OCI-LY7 (cell line): ENCODE measurements around the gene RAB2B. TPM values are rescaled to one million over a fixed set of nuclear protein-coding genes. Genes with fewer than 3 reads are reported as not detected.

ENCODE experiments used
- BruUV-seq: library from RNA; stranded (reverse); fragments of 400-500 nt; replicated peaks from 2 replicates; lab custom pipeline; 2021; lab: Mats Ljungman, UMichigan
- CTCF ChIA-PET: fragments of 300-600 bp; sonication (Branson Sonifier 250); formaldehyde crosslinking; loops from one replicate; lab custom pipeline; 2022; ENCODE audit warnings: antibody characterized with exemption; ENCODE audit not compliant: unreplicated experiment; lab: Charles Lee
- POLR2A ChIA-PET: fragments of 300-600 bp; sonication (Branson Sonifier 250); formaldehyde crosslinking; loops from one replicate; lab custom pipeline; 2022; ENCODE audit warnings: antibody characterized with exemption; lab: Charles Lee
- DNase-seq: peaks from one replicate; pipeline ENCODE4 v3.0.0-alpha.2; 2015; ENCODE audit warnings: low spot score
- H2AFZ ChIP-seq: fragments of 200-600 bp; sonication (generic), shearing (Covaris generic); 2 replicates; pipeline ENCODE4 v1.6.1; 2014; ENCODE audit warnings: mild to moderate bottlenecking, antibody characterized with exemption, low read length, moderate library complexity
- H3K27ac ChIP-seq: fragments of 200-600 bp; sonication (generic); 2 replicates; pipeline ENCODE4 v1.5.1; 2014; ENCODE audit warnings: mixed run types, low read depth, mild to moderate bottlenecking, moderate library complexity, low read length, inconsistent platforms; ENCODE audit not compliant: poor library complexity, severe bottlenecking
- H3K36me3 ChIP-seq: fragments of 200-600 bp; sonication (generic); 2 replicates; pipeline ENCODE4 v1.6.1; 2014; ENCODE audit warnings: mild to moderate bottlenecking, antibody characterized with exemption, low read length, moderate library complexity, mixed read lengths; ENCODE audit not compliant: insufficient read depth
- H3K4me1 ChIP-seq: fragments of 200-600 bp; sonication (generic); 2 replicates; pipeline ENCODE4 v1.5.1; 2014; ENCODE audit warnings: mild to moderate bottlenecking, low read length; ENCODE audit not compliant: insufficient read depth, poor library complexity, severe bottlenecking
- H3K4me2 ChIP-seq: fragments of 200-600 bp; sonication (generic); 2 replicates; pipeline ENCODE4 v1.6.1; 2014; ENCODE audit warnings: mild to moderate bottlenecking, low read length
- H3K4me3 ChIP-seq: fragments of 200-600 bp; sonication (generic); 2 replicates; pipeline ENCODE4 v1.5.1; 2014; ENCODE audit warnings: mild to moderate bottlenecking, low read depth, low read length; ENCODE audit not compliant: poor library complexity, severe bottlenecking
- H3K79me2 ChIP-seq: fragments of 200-600 bp; sonication (generic); 2 replicates; pipeline ENCODE4 v1.6.1; 2016; ENCODE audit warnings: low read depth, mild to moderate bottlenecking, low read length, moderate library complexity, mixed read lengths; ENCODE audit not compliant: insufficient read depth
- H3K9me2 ChIP-seq: fragments of 200-600 bp; sonication (generic); 2 replicates; pipeline ENCODE4 v1.6.1; 2016; ENCODE audit warnings: mild to moderate bottlenecking, low read length, mixed read lengths; ENCODE audit not compliant: insufficient read depth
- H3K9me3 ChIP-seq: fragments of 200-600 bp; sonication (generic); 2 replicates; pipeline ENCODE4 v1.6.1; 2014; ENCODE audit warnings: mild to moderate bottlenecking, mixed run types, low read length, mixed read lengths
- H4K20me1 ChIP-seq: fragments of 200-600 bp; sonication (generic); 2 replicates; pipeline ENCODE4 v1.6.1; 2014; ENCODE audit warnings: mild to moderate bottlenecking, antibody characterized with exemption, low read length, moderate library complexity, mixed read lengths; ENCODE audit not compliant: insufficient read depth
- EZH2phosphoT487 ChIP-seq: fragments of 200-600 bp; sonication (generic); IDR thresholded peaks from 2 replicates; pipeline ENCODE4 v1.6.1; 2018; ENCODE audit warnings: low read depth, borderline replicate concordance, mild to moderate bottlenecking, mixed run types, antibody characterized with exemption, low read length, moderate library complexity, mixed read lengths
- intact Hi-C: fragments of 100-400 bp; cut with micrococcal nuclease; formaldehyde crosslinking; loops from one replicate; pipeline ENCODE4 v1.10.0; 2022; ENCODE audit not compliant: unreplicated experiment
- total RNA-seq, 2 experiments: library from RNA; depleted of rRNA in 1 of 2; stranded (reverse); fragments of >200 nt in 1 of 2; shearing (Covaris generic) in 1 of 2; gene quantifications; 2 replicates each; pipeline ENCODE4 v1.2.3, GENCODE V29; 2014 to 2022
- TF ChIP-seq, protein P1 (sequence below): fragments of 200-600 bp; sonication (generic); conservative IDR thresholded peaks from 2 replicates; pipeline ENCODE4 v1.5.1; 2014; ENCODE audit warnings: mild to moderate bottlenecking, antibody characterized with exemption, low read length, moderate library complexity, mixed read lengths

Gene RAB2B
- total RNA-seq, 2 experiments from 2014 or later: 14.5 to 18.7 TPM

DNA sequence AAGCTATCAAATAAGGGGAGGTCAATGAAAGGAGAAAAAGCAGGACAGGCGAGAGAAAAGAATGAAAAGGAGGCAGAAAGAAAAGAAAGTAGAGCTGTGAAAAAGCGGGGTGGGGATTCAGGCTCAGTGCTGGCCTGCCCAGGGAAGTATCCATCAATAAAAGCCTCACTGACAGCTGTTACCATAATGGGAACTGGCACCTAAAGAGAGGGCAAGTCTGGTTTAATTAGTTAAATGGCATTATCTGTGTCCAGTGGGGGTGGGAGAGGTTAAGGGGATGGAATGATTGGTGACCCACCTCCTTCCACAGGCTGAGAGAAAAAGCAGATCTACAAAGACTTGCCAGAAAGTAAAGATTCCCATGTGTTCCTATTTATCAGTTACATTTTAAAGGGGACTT lies 42.0 kb upstream of the RAB2B start:
- no peak for TF ChIP-seq EZH2phosphoT487
- TF ChIP-seq, protein P1, sequence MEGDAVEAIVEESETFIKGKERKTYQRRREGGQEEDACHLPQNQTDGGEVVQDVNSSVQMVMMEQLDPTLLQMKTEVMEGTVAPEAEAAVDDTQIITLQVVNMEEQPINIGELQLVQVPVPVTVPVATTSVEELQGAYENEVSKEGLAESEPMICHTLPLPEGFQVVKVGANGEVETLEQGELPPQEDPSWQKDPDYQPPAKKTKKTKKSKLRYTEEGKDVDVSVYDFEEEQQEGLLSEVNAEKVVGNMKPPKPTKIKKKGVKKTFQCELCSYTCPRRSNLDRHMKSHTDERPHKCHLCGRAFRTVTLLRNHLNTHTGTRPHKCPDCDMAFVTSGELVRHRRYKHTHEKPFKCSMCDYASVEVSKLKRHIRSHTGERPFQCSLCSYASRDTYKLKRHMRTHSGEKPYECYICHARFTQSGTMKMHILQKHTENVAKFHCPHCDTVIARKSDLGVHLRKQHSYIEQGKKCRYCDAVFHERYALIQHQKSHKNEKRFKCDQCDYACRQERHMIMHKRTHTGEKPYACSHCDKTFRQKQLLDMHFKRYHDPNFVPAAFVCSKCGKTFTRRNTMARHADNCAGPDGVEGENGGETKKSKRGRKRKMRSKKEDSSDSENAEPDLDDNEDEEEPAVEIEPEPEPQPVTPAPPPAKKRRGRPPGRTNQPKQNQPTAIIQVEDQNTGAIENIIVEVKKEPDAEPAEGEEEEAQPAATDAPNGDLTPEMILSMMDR: no peak
- BruUV-seq: no TSS peak
- intact Hi-C loops: no loop called here

DNA sequence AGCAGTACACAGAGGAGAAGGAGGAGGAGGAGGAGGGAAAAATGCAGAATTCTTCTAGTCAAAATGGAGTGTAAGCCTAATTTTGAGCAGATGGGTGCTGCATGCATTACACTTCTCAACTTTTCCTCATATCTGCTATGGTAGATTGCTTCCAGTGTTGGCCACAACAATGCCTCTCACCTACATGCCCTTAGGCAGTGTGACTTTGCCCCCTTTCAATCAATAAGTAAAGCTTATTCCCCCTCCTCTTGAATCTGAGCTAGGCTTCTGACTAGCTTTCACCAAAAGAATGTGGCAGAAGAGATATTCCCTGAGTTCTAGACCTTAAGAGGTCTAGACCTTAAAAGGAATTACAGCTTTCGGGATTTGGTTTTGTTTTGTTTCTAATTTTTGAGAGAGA lies 37.6 kb upstream of the RAB2B start:
- no peaks in the 10 kb centered on the region for H3K9me3 ChIP-seq
- H3K27ac ChIP-seq: no peak overlapping the region
- no peaks in the 10 kb centered on the region for H4K20me1 ChIP-seq
- ChIA-PET CTCF (interaction anchor here (1.0 kb wide), 1 partner anchor 12 kb away, joined by 3 read pairs; the partner anchor contains the start of gene SALL2), POLR2A (interaction anchor here (1.3 to 4.8 kb wide), 3 partner anchors 9 to 45 kb away, joined by 4 to 33 read pairs (median 4); partner anchors contain the start of gene SALL2)
- no peak overlapping the region for H3K4me3 ChIP-seq
- no peaks in the 10 kb centered on the region for H3K9me2 ChIP-seq
- intact Hi-C loops: no loop called here
- H3K4me2 ChIP-seq: no peak overlapping the region
- no peak overlapping the region for H2AFZ ChIP-seq
- H3K36me3 ChIP-seq: peaks cover 3% of the 10 kb centered on the region
- BruUV-seq: no TSS peak
- H3K4me1 ChIP-seq: peaks cover 10% of the 10 kb centered on the region
- DNase-seq: no peak
- H3K79me2 ChIP-seq: peaks cover 18% of the 10 kb centered on the region
- no peak for TF ChIP-seq EZH2phosphoT487
- TF ChIP-seq, protein P1: no peak

More for the DNA sequence above, 42.0 kb upstream of the RAB2B start:
- Histone ChIP-seq H3K79me2 (no peaks in the 10 kb centered on the region), H3K9me3 (no peaks in the 10 kb centered on the region), H3K27ac (no peak overlapping the region), H3K4me3 (no peak overlapping the region), H3K4me2 (no peak overlapping the region), H3K36me3 (no peaks in the 10 kb centered on the region), H4K20me1 (no peaks in the 10 kb centered on the region), H3K9me2 (no peaks in the 10 kb centered on the region), H3K4me1 (no peaks in the 10 kb centered on the region), H2AFZ (no peak overlapping the region)
- no peak for DNase-seq
- ChIA-PET POLR2A (interaction anchor here (1.4 kb wide), 1 partner anchor 11 kb away, joined by 6 read pairs; no protein-coding TSS in a partner anchor), CTCF (no interaction called here)
